HCT116 (cell line): Measurements from ENCODE around the gene COPS3. TPM values are rescaled to one million over a fixed set of nuclear protein-coding genes. Genes with fewer than 3 reads are reported as not detected.

Source experiments
- ATAC-seq: fragments of 200-7000 bp; cut with Tn5 transposase; 2 replicates; pipeline ENCODE4 v1.9.1; 2020; ENCODE audit warnings: mild to moderate bottlenecking, moderate library complexity
- BruUV-seq: library from RNA; stranded (reverse); fragments of 400-500 nt; replicated peaks from 2 replicates; lab custom pipeline; 2021; lab: Mats Ljungman, UMichigan
- CTCF ChIA-PET: fragments of 300-600 bp; sonication (Branson Sonifier 250); formaldehyde crosslinking; loops from one replicate; lab custom pipeline; 2021; ENCODE audit warnings: antibody characterized with exemption; lab: Charles Lee
- POLR2A ChIA-PET: fragments of 300-600, 350-600 bp; sonication (Branson Sonifier 250); formaldehyde crosslinking; loops from one replicate; lab custom pipeline; 2021; ENCODE audit warnings: antibody characterized with exemption; lab: Charles Lee
- RAD21 ChIA-PET, 2 experiments: fragments of 300-600 bp; sonication (Branson Sonifier 250); formaldehyde crosslinking; loops; one replicate each; lab custom pipeline; 2023; ENCODE audit warnings: low total read pairs in 2 of 2; ENCODE audit not compliant: uncharacterized antibody in 2 of 2, unreplicated experiment in 2 of 2, low non-redundant PET in 1 of 2; lab: Charles Lee
- DNase-seq: peaks from one replicate; pipeline ENCODE4 v3.0.0-alpha.2; 2010; ENCODE audit warnings: low read depth, low spot score
- H2AFZ ChIP-seq: fragments of 200-600 bp; shearing (Covaris generic), sonication (generic); 2 replicates; pipeline ENCODE4 v1.6.1; 2017; ENCODE audit warnings: low read depth, mixed run types, mixed read lengths, antibody characterized with exemption, low read length; ENCODE audit not compliant: poor library complexity, severe bottlenecking
- H3K27ac ChIP-seq: 2 replicates; pipeline ENCODE4 v1.5.1; 2012; ENCODE audit warnings: low read depth, low read length
- H3K27me3 ChIP-seq: fragments of 200-600 bp; sonication (generic); 2 replicates; pipeline ENCODE4 v1.6.1; 2016; ENCODE audit warnings: mixed run types, low read length, mixed read lengths; ENCODE audit not compliant: insufficient read depth
- H3K36me3 ChIP-seq, 2 experiments: fragments of 200-500 bp in 1 of 2; fragments of 200-600 bp in 1 of 2; sonication (Bioruptor generic) in 1 of 2; sonication (generic) in 1 of 2; 2 replicates each; pipeline versions ENCODE4 v1.5.1 to v1.6.1; 2014 to 2016; ENCODE audit warnings: low read length in 2 of 2, inconsistent platforms in 1 of 2, mixed read lengths in 1 of 2, mixed run types in 1 of 2; ENCODE audit not compliant: insufficient read depth in 2 of 2, control insufficient read depth in 1 of 2
- H3K4me1 ChIP-seq, 2 experiments: fragments of 200-600 bp in 1 of 2; sonication (generic) in 1 of 2; 2 replicates each; pipeline versions ENCODE4 v1.5.1 to v1.6.1; 2012 to 2017; ENCODE audit warnings: low read length in 2 of 2, inconsistent platforms in 1 of 2, mild to moderate bottlenecking in 1 of 2, mixed read lengths in 1 of 2, mixed run types in 1 of 2, moderate library complexity in 1 of 2; ENCODE audit not compliant: insufficient read depth in 2 of 2, control insufficient read depth in 1 of 2
- H3K4me2 ChIP-seq: fragments of 200-600 bp; sonication (generic); 2 replicates; pipeline ENCODE4 v1.6.1; 2017; ENCODE audit warnings: mixed run types, low read length, mixed read lengths
- H3K4me3 ChIP-seq, 2 experiments: fragments of 200-600 bp in 1 of 2; sonication (generic) in 1 of 2; replicated peaks in 1 of 2; 2 replicates each; pipeline ENCODE4 v1.5.1; 2011 to 2016; ENCODE audit warnings: low read length in 2 of 2, control low read depth in 1 of 2, low read depth in 1 of 2, mild to moderate bottlenecking in 1 of 2, mixed read lengths in 1 of 2, mixed run types in 1 of 2
- H3K79me2 ChIP-seq: fragments of 200-600 bp; sonication (generic); 2 replicates; pipeline ENCODE4 v1.6.1; 2017; ENCODE audit warnings: mild to moderate bottlenecking, mixed run types, low read length, moderate library complexity, mixed read lengths; ENCODE audit not compliant: insufficient read depth
- H3K9ac ChIP-seq: fragments of 200-600 bp; sonication (generic); 2 replicates; pipeline ENCODE4 v1.6.1; 2016; ENCODE audit warnings: low read length, mixed read lengths
- H3K9me2 ChIP-seq: fragments of 200-600 bp; sonication (generic), shearing (Covaris generic); 2 replicates; pipeline ENCODE4 v1.6.1; 2017; ENCODE audit warnings: mixed run types, mild to moderate bottlenecking, moderate library complexity; ENCODE audit not compliant: insufficient read depth
- H3K9me3 ChIP-seq, 2 experiments: fragments of 200-500 bp in 1 of 2; fragments of 200-600 bp in 1 of 2; sonication (Bioruptor generic) in 1 of 2; sonication (generic) in 1 of 2; 2 replicates each; pipeline ENCODE4 v1.6.1; 2014 to 2017; ENCODE audit warnings: low read length in 2 of 2, mixed read lengths in 2 of 2, inconsistent platforms in 1 of 2, low read depth in 1 of 2, mild to moderate bottlenecking in 1 of 2, mixed run types in 1 of 2, moderate library complexity in 1 of 2; ENCODE audit not compliant: control insufficient read depth in 1 of 2, insufficient read depth in 1 of 2
- H4K20me1 ChIP-seq: fragments of 200-600 bp; sonication (generic), shearing (Covaris generic); 2 replicates; pipeline ENCODE4 v1.6.1; 2017; ENCODE audit warnings: mixed run types, mild to moderate bottlenecking, moderate library complexity; ENCODE audit not compliant: insufficient read depth
- CBX3 ChIP-seq: IDR thresholded peaks from 2 replicates; pipeline ENCODE4 v1.6.1; 2012; ENCODE audit warnings: low read depth
- CEBPB ChIP-seq: IDR thresholded peaks from 2 replicates; pipeline ENCODE4 v1.6.1; 2012; ENCODE audit warnings: low read depth
- ELF1 ChIP-seq: IDR thresholded peaks from 2 replicates; pipeline ENCODE4 v1.6.1; 2012; ENCODE audit warnings: low read depth, borderline replicate concordance
- EZH2phosphoT487 ChIP-seq: fragments of 200-600 bp; IDR thresholded peaks from 2 replicates; pipeline ENCODE4 v1.6.1; 2018; ENCODE audit warnings: antibody characterized with exemption, borderline replicate concordance
- FOSL1 ChIP-seq: IDR thresholded peaks from 2 replicates; pipeline ENCODE4 v1.6.1; 2012; ENCODE audit warnings: low read depth
- JUND ChIP-seq: IDR thresholded peaks from 2 replicates; pipeline ENCODE4 v1.6.1; 2012
- POLR2A ChIP-seq: IDR thresholded peaks from 2 replicates; pipeline ENCODE4 v1.7.0; 2011; ENCODE audit warnings: borderline replicate concordance; ENCODE audit not compliant: insufficient read depth, insufficient read length; ENCODE audit errors: extremely low read depth
- POLR2AphosphoS5 ChIP-seq: IDR thresholded peaks from 2 replicates; pipeline ENCODE4 v1.6.1; 2011; ENCODE audit warnings: mild to moderate bottlenecking, low read depth, low read length, moderate library complexity
- RAD21 ChIP-seq: IDR thresholded peaks from 2 replicates; pipeline ENCODE4 v1.6.1; 2012; ENCODE audit warnings: low read depth, mild to moderate bottlenecking
- SIN3A ChIP-seq: IDR thresholded peaks from 2 replicates; pipeline ENCODE4 v1.6.1; 2012; ENCODE audit warnings: low read depth
- SRF ChIP-seq: IDR thresholded peaks from 2 replicates; pipeline ENCODE4 v1.6.1; 2012; ENCODE audit warnings: low read depth
- TCF7L2 ChIP-seq: IDR thresholded peaks from 2 replicates; pipeline ENCODE4 v1.7.0; 2011; ENCODE audit warnings: borderline replicate concordance, inconsistent platforms; ENCODE audit not compliant: insufficient read depth, insufficient read length; ENCODE audit errors: extremely low read depth
- YY1 ChIP-seq: IDR thresholded peaks from 2 replicates; pipeline ENCODE4 v1.6.1; 2011; ENCODE audit warnings: low read length, low read depth, moderate library complexity, mild to moderate bottlenecking; ENCODE audit not compliant: insufficient replicate concordance; ENCODE audit errors: extremely low read depth
- ZFX ChIP-seq: fragments of 450-650 bp; IDR thresholded peaks from 2 replicates; pipeline ENCODE4 v1.6.1; 2017
- intact Hi-C: fragments of 100-400 bp; cut with micrococcal nuclease; formaldehyde crosslinking; loops from 2 replicates; pipeline ENCODE4 v1.10.0; 2022
- total RNA-seq: library from RNA; stranded (reverse); gene quantifications from one replicate; pipeline ENCODE4 v1.2.1, GENCODE V29; 2021; ENCODE audit not compliant: unreplicated experiment

Gene COPS3
- total RNA-seq, 1 experiment from 2014 or later = 99.0 TPM

- DNase-seq (no peak), ATAC-seq (no peak)
- Histone ChIP-seq H3K9ac (no peak overlapping the region), H3K27ac (no peak overlapping the region), H3K36me3 (peaks cover 0 to 8% of the 10 kb centered on the region in 2 experiments; a peak in 1 of 4 replicates), H3K9me2 (no peaks in the 10 kb centered on the region), H4K20me1 (no peaks in the 10 kb centered on the region), H3K79me2 (no peaks in the 10 kb centered on the region), H3K4me2 (no peak overlapping the region), H3K9me3 (no peaks in the 10 kb centered on the region), H2AFZ (no peak overlapping the region), H3K4me1 (no peaks in the 10 kb centered on the region)
- BruUV-seq = no TSS peak
- intact Hi-C loops = no loop called here
- RAD21 ChIA-PET = no interaction called here
- CTCF ChIA-PET = no interaction called here
- POLR2A ChIA-PET = no interaction called here
- TF ChIP-seq ELF1 = no peak
- TF ChIP-seq JUND = no peak
- TF ChIP-seq TCF7L2 = no peak
- TF ChIP-seq POLR2A = no peak
- TF ChIP-seq CBX3 = no peak
- TF ChIP-seq SRF = no peak
- no peak for TF ChIP-seq CEBPB
- no peak for TF ChIP-seq FOSL1
- no peak for TF ChIP-seq EZH2phosphoT487
- TF ChIP-seq ZFX = no peak
- TF ChIP-seq YY1 = no peak
- TF ChIP-seq RAD21 = no peak
- TF ChIP-seq SIN3A = no peak
- no peak for TF ChIP-seq POLR2AphosphoS5
- TF ChIP-seq, all 23 proteins: peak for 0
- Histone ChIP-seq H3K4me3 (no peak overlapping the region), H3K27me3 (no peaks in the 10 kb centered on the region)
Observed at GRCh38 chr17:17196776-17197175, 84.3 kb downstream of the COPS3 start.

Other genes with a start within 250 kb of the COPS3 start
- gene MPRIP, start 238.8 kb downstream of the COPS3 start, total RNA-seq = 258 TPM
- 15.6 TPM for gene PLD6, start 74.9 kb downstream of the COPS3 start, total RNA-seq
- gene FLCN, start 44.1 kb downstream of the COPS3 start, total RNA-seq = 23.7 TPM
- 10.2 TPM for gene NT5M, start 22.1 kb upstream of the COPS3 start, total RNA-seq
- 13.9 TPM for gene MED9, start 195.8 kb upstream of the COPS3 start, total RNA-seq
- gene RASD1, start 215.1 kb upstream of the COPS3 start, total RNA-seq = 0.30 TPM